Astrocyte (in vitro differentiated cells and primary cell): ENCODE data around the gene SHISAL1.

Experiments
- CTCF ChIP-seq: IDR thresholded peaks from 2 replicates; pipeline ENCODE4 v1.5.1; 2011; ENCODE audit warnings: low read depth, mild to moderate bottlenecking, inconsistent platforms, low read length, moderate library complexity; ENCODE audit not compliant: insufficient read depth
- EZH2 ChIP-seq: IDR thresholded peaks from 2 replicates; pipeline ENCODE4 v1.6.1; 2012; ENCODE audit warnings: mild to moderate bottlenecking, low read length, inconsistent platforms; ENCODE audit not compliant: insufficient read depth

GRCh38 chr22:44271010-44271500, 41.7 kb downstream of the SHISAL1 start:
- no peak for TF ChIP-seq CTCF
- TF ChIP-seq EZH2 = no peak
